IPS-18a (cell line): ENCODE results near the gene SPOPL.
"Not testable (repeated sequence)": the region's sequence is repeated elsewhere in the genome, so short reads cannot be mapped to it uniquely, and the experiment has no call there.

Experiments used
- H3K27ac ChIP-seq: one replicate; pipeline ENCODE4 v1.5.1; 2013; ENCODE audit warnings: low read length
- H3K27me3 ChIP-seq: one replicate; pipeline ENCODE4 v1.6.1; 2013; ENCODE audit warnings: mild to moderate bottlenecking, low read length; ENCODE audit not compliant: control insufficient read depth, insufficient read depth
- H3K36me3 ChIP-seq: one replicate; pipeline ENCODE4 v1.6.1; 2013; ENCODE audit warnings: low read depth, low read length; ENCODE audit not compliant: control insufficient read depth
- H3K4me1 ChIP-seq: one replicate; pipeline ENCODE4 v1.6.1; 2013; ENCODE audit warnings: low read depth, low read length; ENCODE audit not compliant: control insufficient read depth
- H3K4me3 ChIP-seq: one replicate; pipeline ENCODE4 v1.5.1; 2013; ENCODE audit warnings: low read length
- H3K9ac ChIP-seq: one replicate; pipeline ENCODE4 v1.6.1; 2013; ENCODE audit warnings: mild to moderate bottlenecking, low read length, moderate library complexity
- H3K9me3 ChIP-seq: one replicate; pipeline ENCODE4 v1.6.1; 2013; ENCODE audit warnings: low read depth, low read length; ENCODE audit not compliant: control insufficient read depth

Gene SPOPL

DNA sequence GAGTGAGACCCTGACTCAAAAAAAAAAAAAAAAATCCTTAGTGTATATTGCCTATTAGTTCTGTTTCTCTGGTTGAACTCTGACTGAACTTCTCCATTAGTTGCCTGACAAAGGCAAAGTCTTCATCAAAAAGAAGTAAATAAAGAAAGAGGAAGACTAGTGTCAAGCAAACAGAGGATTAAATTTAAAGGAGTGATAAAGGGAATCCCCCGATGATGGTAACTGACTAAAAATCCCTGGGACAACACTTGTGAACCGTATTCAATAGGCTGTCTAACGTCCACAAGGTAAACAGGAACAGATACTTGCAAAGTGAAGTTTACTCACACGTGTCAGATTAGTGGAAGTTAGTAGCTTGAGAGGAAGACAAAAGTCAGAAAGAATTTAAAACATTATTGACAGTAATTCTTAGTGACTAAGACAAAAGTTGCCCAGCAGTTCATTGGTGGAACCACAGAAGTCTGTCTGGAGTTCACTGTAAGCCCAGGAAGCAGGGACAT lies 26.2 kb upstream of the SPOPL start:
- H3K9ac ChIP-seq: no peak overlapping the region
- H3K4me3 ChIP-seq: no peak overlapping the region
- no peaks in the 10 kb centered on the region for H3K9me3 ChIP-seq
- H3K36me3 ChIP-seq: no peaks in the 10 kb centered on the region
- H3K27ac ChIP-seq: no peak overlapping the region
- no peaks in the 10 kb centered on the region for H3K27me3 ChIP-seq
- no peaks in the 10 kb centered on the region for H3K4me1 ChIP-seq

DNA sequence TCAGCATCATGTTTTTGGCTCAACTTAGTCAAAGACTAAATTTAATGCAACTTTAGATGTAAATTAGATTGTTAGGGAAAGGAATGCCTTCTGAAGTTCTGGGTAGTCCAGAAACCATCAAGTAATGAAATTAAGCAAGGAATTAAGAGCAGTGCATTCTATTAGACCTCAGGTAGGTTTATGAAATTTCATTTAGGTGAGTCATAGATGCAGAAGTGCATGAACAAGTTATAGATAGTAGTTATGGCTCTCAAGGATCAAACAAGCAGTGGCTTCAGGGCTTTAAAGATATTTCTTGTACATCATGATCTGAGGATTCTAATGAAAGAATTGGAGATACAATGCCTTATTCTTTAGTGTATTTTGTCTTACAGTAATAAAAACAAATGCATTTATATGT lies 25.4 kb upstream of the SPOPL start:
- Histone ChIP-seq H3K9ac (no peak overlapping the region), H3K9me3 (no peaks in the 10 kb centered on the region), H3K4me1 (no peaks in the 10 kb centered on the region), H3K4me3 (no peak overlapping the region), H3K27ac (no peak overlapping the region), H3K36me3 (no peaks in the 10 kb centered on the region), H3K27me3 (no peaks in the 10 kb centered on the region)

DNA sequence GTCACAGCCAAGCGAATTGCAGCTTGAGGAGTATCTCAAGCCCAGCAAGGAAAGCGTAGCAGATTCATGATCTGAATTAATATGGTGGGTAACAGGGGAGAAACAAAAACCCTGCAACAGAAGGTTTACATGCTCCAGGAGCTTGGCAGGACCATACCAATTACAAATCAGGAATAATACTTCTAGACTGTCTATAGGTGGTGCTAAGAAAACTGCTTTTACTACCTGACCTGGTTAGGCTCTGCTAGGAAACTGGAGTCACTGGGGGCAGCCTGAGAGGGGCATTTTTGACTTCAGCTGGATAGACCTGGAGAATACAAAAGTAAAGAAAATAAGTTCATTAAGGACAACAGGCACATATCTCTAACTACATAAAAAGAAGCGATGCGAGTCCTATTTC lies 24.6 kb upstream of the SPOPL start:
- Histone ChIP-seq H3K9me3 (no peaks in the 10 kb centered on the region), H3K4me1 (no peaks in the 10 kb centered on the region), H3K27ac (no peak overlapping the region), H3K36me3 (no peaks in the 10 kb centered on the region), H3K4me3 (no peak overlapping the region), H3K9ac (no peak overlapping the region), H3K27me3 (no peaks in the 10 kb centered on the region)

DNA sequence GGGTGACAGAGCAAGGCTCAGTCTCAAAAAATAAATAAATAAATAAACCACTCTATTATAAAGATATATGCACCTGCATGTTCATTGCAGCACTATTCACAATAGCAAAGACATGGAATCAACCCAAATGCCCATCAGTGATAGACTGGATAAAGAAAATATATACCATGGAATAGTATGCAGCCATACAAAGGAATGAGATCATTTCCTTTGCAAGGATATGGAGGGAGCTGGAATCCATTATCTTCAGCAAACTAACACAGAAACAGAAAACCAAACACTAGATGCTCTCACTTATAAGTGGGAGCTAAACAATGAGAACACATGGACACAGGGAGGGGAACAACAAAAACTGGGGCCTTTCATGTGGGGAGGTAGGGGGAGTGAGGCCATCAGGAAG lies 18.8 kb upstream of the SPOPL start:
- not testable (repeated sequence) for H3K9ac ChIP-seq, H3K27ac ChIP-seq, H3K27me3 ChIP-seq, H3K36me3 ChIP-seq, H3K4me3 ChIP-seq, H3K4me1 ChIP-seq, H3K9me3 ChIP-seq

DNA sequence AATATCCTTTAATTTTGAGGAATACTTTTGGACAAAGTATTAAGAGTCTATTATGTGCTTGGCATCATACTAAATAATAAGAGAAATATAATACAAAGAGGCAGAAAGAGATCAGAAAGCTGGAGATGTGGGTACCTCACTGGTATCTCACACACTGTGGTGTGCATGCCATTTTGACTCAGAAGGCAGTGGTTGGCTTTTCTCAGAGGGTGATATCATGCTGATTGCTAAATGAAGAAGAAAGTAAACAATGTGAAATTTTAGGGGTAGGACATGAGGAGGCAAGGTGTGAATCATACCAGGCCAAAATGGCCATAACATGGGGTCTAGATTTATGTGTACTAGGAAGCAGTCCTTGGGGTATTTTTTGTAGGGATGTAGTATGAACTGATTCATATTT lies 16.6 kb upstream of the SPOPL start:
- no peaks in the 10 kb centered on the region for H3K4me1 ChIP-seq
- H3K27ac ChIP-seq: no peak overlapping the region

DNA sequence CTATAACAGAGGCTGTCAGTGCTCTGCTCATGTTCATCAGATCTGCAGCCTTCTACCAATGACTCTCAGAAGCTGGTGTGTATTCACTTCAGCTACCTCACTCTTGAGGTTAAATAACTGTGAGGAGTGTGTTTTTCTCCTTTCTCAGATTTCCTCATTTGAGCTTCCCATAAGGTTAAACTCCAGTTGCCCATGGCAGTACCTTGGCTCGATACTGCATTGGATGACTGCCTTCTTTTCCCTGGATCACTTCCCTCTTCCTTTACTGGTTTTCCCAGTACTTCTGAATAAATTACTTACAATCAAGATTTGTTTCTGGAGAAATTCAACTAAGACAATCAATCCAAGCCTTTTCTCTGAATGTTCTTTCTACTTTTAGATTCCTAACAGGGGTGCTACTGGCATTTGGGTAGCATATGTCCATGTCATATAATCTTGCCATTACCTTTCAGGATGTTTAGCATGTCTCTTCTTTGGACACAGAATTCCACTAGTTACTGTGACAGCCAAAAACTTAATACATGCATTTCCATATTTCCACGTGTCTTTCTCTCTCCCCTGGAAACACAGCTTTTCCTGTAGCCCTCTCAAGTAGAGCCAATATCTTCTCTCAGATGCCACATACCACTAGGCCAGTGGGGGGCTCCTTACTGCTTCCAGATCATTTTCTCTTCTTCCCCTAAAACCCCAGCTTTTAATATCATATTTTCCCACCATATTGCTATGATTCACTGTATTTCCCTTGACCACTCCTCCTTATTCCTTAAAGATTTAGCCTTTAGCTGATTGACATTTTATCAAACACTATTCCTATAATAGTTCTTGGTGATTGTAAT lies 15.0 kb upstream of the SPOPL start:
- no peak overlapping the region for H3K9ac ChIP-seq
- H3K36me3 ChIP-seq: no peaks in the 10 kb centered on the region
- no peaks in the 10 kb centered on the region for H3K4me1 ChIP-seq
- H3K27me3 ChIP-seq: no peaks in the 10 kb centered on the region
- H3K4me3 ChIP-seq: no peak overlapping the region
- no peak overlapping the region for H3K27ac ChIP-seq
- H3K9me3 ChIP-seq: no peaks in the 10 kb centered on the region

More for the DNA sequence above, 16.6 kb upstream of the SPOPL start:
- H3K27me3 ChIP-seq: no peaks in the 10 kb centered on the region
- H3K4me3 ChIP-seq: no peak overlapping the region
- no peaks in the 10 kb centered on the region for H3K36me3 ChIP-seq
- no peak overlapping the region for H3K9ac ChIP-seq
- H3K9me3 ChIP-seq: no peaks in the 10 kb centered on the region

DNA sequence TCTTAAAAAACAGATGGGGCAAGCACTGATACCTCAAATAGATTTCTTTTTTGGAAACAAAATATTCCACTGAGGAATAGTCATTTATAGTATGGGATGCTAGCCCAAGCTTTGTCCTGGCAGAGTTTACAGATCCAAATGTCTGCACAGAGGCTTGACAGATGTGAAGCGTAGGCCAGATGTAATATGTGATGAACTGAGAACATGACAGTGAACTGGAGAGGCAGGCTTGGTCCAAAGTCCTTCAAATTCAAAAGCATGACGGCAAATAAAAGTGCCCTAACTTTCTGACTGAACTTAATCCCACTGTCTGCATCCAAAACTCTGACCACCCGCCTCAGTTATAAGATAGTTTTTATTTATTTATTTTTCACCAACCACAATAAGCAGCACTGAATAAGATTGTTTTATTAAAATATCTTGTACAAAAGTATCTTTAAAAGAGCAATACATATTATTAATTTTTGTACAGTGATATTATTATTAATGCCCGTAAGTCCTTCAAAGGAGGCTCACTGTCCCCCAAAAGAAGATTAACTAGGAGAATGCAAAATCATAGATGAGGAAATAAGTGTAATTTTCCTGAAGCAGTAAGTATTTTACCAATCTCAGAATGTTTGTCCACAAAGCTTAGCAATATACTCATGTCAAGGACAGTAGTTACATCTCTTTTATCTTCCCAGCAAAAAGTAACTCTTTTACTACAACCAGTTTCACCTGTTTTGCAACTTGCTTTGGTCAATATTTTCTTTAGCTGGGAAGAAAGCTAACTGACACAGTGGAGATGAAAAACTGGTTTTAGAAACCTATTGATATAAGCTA lies 10.7 kb upstream of the SPOPL start:
- no peak overlapping the region for H3K9ac ChIP-seq
- no peaks in the 10 kb centered on the region for H3K4me1 ChIP-seq
- no peaks in the 10 kb centered on the region for H3K27me3 ChIP-seq
- H3K27ac ChIP-seq: no peak overlapping the region
- H3K9me3 ChIP-seq: no peaks in the 10 kb centered on the region
- H3K36me3 ChIP-seq: no peaks in the 10 kb centered on the region
- H3K4me3 ChIP-seq: no peak overlapping the region

DNA sequence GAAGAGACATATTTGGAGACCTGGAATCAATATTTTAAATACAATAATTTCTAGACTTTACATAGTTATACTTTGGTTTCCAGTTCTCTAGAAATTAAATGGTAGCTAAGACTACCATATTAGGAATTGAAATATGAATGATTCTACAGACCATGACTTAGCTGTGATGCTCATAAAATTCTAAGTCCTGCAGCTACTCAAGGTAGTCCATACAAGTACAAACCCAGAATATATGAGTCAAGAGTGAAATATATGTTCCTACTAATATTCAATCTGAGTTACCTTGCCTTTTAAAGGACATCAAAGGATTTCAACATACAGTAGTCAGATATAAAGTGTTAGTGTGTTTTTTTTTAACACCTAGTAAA lies 10.1 kb upstream of the SPOPL start:
- Histone ChIP-seq H3K27ac (no peak overlapping the region), H3K9me3 (no peaks in the 10 kb centered on the region), H3K4me1 (no peaks in the 10 kb centered on the region), H3K36me3 (no peaks in the 10 kb centered on the region), H3K4me3 (no peak overlapping the region), H3K9ac (no peak overlapping the region), H3K27me3 (no peaks in the 10 kb centered on the region)

DNA sequence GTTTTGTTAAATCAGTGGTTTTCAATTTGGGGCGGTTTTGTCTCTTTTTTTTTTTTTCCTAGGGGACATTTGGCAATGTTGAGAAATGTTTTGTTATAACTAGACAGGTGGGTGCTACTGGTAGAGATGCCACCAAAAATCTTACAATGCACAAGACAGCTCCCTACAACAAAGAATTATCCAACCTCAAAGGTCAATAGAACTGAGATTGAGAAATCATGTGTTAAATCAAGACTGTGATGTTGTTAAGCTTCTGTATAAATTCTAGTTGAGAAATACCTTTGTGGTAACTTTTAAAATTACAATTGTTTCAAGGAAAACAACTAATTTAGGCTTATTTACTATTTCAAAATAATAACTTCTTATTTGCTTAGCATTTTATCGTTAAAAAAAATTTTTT lies 9.4 kb upstream of the SPOPL start:
- no peak overlapping the region for H3K27ac ChIP-seq
- no peaks in the 10 kb centered on the region for H3K9me3 ChIP-seq
- no peaks in the 10 kb centered on the region for H3K27me3 ChIP-seq
- H3K4me3 ChIP-seq: no peak overlapping the region
- H3K4me1 ChIP-seq: no peaks in the 10 kb centered on the region
- H3K9ac ChIP-seq: no peak overlapping the region
- H3K36me3 ChIP-seq: no peaks in the 10 kb centered on the region

DNA sequence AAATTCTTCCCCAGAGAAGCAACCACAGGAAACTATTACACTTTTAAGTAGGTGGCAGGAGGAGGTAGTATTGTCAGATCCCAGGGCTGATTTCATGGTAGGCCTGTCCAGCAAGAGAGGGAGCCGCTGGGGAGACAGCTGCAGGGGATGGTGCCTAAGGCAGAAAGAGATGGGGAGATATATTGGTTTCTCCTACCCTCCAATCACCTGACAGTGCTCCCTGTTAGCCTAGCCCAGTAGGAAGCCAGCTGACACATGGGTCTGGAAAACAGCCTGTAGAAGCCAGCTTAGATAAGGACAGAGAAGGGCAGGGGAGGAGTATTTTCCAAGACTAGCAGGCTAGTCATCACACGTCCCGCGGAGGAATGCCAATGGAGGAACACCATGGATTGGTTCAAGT lies 8.2 kb upstream of the SPOPL start:
- H3K27me3 ChIP-seq: no peaks in the 10 kb centered on the region
- no peaks in the 10 kb centered on the region for H3K36me3 ChIP-seq
- H3K27ac ChIP-seq: no peak overlapping the region
- H3K9me3 ChIP-seq: no peaks in the 10 kb centered on the region
- no peak overlapping the region for H3K4me3 ChIP-seq
- no peak overlapping the region for H3K9ac ChIP-seq
- H3K4me1 ChIP-seq: no peaks in the 10 kb centered on the region

DNA sequence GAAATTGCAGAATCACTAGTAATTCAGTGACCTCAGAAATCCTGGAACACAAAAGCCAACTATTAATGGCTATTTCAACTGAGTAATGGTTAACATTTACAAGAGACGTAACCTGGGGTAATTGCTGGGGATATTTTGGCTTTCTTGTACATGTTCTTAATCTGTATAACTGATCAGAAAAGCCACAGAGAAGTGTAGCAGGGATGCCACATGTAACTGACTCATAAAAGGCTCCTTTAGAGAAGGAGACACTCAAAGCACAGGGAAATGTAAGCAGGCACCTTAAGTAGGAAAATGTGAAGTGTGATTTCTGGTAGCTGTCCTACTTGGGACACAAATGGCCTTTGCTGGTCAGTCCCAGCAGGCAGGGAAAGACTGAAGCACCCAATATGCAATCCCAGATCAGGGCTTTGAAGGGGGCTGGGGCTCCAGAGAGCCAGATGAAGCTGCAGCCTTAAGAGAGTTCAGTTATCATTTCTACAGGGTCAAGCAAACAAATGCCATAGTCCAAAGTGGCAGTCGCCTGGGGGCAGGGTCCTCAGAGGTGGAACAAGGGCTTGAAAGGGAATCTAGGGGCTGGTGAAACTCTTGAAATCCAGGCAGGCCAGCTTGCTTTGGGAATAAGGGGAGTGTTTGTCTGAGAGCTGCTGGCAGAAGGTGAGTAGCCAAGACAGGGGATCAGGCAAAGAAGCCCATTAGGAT lies 7.2 kb upstream of the SPOPL start:
- Histone ChIP-seq H3K27ac (no peak overlapping the region), H3K9ac (no peak overlapping the region), H3K4me1 (no peaks in the 10 kb centered on the region), H3K27me3 (no peaks in the 10 kb centered on the region), H3K4me3 (no peak overlapping the region), H3K9me3 (no peaks in the 10 kb centered on the region), H3K36me3 (no peaks in the 10 kb centered on the region)
